DOHH2 (cell line): ENCODE measurements around the gene OPTC.

Source experiments
- H3F3A ChIP-seq: fragments of 200-600 bp; sonication (generic), shearing (Covaris generic); 2 replicates; pipeline ENCODE4 v1.6.0; 2016; ENCODE audit warnings: antibody characterized with exemption, mild to moderate bottlenecking; ENCODE audit not compliant: control insufficient read depth, insufficient read depth
- H3K27ac ChIP-seq: fragments of 200-600 bp; sonication (generic); 2 replicates; pipeline ENCODE4 v1.5.1; 2014; ENCODE audit warnings: low read depth, mild to moderate bottlenecking, low read length, moderate library complexity
- H3K27me3 ChIP-seq: fragments of 200-600 bp; sonication (generic); 2 replicates; pipeline ENCODE4 v1.6.1; 2014; ENCODE audit warnings: mild to moderate bottlenecking, low read length, mixed read lengths; ENCODE audit not compliant: control insufficient read depth
- H3K36me3 ChIP-seq: fragments of 200-600 bp; sonication (generic); 2 replicates; pipeline ENCODE4 v1.6.1; 2014; ENCODE audit warnings: mild to moderate bottlenecking, low read length, moderate library complexity, mixed read lengths; ENCODE audit not compliant: control insufficient read depth
- H3K4me1 ChIP-seq: fragments of 200-600 bp; sonication (generic); 2 replicates; pipeline ENCODE4 v1.6.1; 2014; ENCODE audit warnings: mild to moderate bottlenecking, low read length, mixed read lengths; ENCODE audit not compliant: control insufficient read depth
- H3K4me2 ChIP-seq: fragments of 200-600 bp; sonication (generic); 2 replicates; pipeline ENCODE4 v1.6.0; 2014; ENCODE audit warnings: mild to moderate bottlenecking, low read length, moderate library complexity
- H3K4me3 ChIP-seq: fragments of 200-600 bp; sonication (generic); 2 replicates; pipeline ENCODE4 v1.5.1; 2014; ENCODE audit warnings: mild to moderate bottlenecking, low read length, mixed read lengths
- H3K79me2 ChIP-seq: fragments of 200-600 bp; sonication (generic); 2 replicates; pipeline ENCODE4 v1.6.1; 2014; ENCODE audit warnings: mild to moderate bottlenecking, low read length, mixed read lengths; ENCODE audit not compliant: control insufficient read depth
- H3K9me2 ChIP-seq: fragments of 200-600 bp; sonication (generic); replicated peaks from 2 replicates; pipeline ENCODE4 v1.6.1; 2014; ENCODE audit warnings: mild to moderate bottlenecking, low read length, mixed read lengths; ENCODE audit not compliant: control insufficient read depth
- H3K9me3 ChIP-seq: fragments of 200-600 bp; sonication (generic); 2 replicates; pipeline ENCODE4 v1.6.1; 2014; ENCODE audit warnings: antibody characterized with exemption, low read length, mixed read lengths; ENCODE audit not compliant: control insufficient read depth, insufficient read depth
- H4K20me1 ChIP-seq: fragments of 200-600 bp; sonication (generic); 2 replicates; pipeline ENCODE4 v1.6.0; 2014; ENCODE audit warnings: low read depth, mild to moderate bottlenecking, antibody characterized with exemption, low read length, moderate library complexity; ENCODE audit not compliant: control insufficient read depth, insufficient read depth
- CTCF ChIP-seq: fragments of 200-600 bp; sonication (generic); IDR thresholded peaks from one replicate; pipeline ENCODE4 v1.5.1; 2014; ENCODE audit warnings: antibody characterized with exemption, mild to moderate bottlenecking, low read depth, low read length; ENCODE audit not compliant: poor library complexity, severe bottlenecking
- EZH2phosphoT487 ChIP-seq: fragments of 200-600 bp; sonication (generic); IDR thresholded peaks from 2 replicates; pipeline ENCODE4 v1.6.1; 2017; ENCODE audit warnings: borderline replicate concordance, mild to moderate bottlenecking, antibody characterized with exemption, low read length, moderate library complexity, mixed read lengths

Gene OPTC

DNA sequence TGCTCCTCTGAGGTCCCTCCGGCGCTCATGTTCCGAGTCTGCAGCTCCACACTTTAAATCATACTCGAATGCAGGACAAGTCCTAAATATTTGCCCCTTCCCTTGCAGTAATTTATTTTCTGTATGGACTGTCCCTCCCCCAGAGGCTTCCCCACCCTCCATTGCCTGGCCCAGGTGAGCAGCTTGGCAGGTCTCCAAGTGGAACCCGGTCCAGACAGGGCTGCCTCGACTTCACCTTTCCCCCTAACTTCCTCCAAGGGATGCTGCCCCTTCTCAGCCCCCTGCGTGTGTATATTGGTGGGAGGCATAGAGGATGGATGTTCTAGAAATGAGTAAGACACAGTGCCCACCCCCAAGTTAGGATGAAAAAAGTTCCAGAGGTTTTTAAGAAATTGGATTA, 5.4 kb upstream of the OPTC start:
- Histone ChIP-seq H3K27ac (no peak overlapping the region), H3K9me3 (no peaks in the 10 kb centered on the region), H4K20me1 (no peaks in the 10 kb centered on the region), H3K4me2 (no peak overlapping the region), H3K9me2 (no peaks in the 10 kb centered on the region), H3K4me3 (no peak overlapping the region), H3K27me3 (peaks cover 22% of the 10 kb centered on the region), H3K36me3 (no peaks in the 10 kb centered on the region), H3F3A (no peaks in the 10 kb centered on the region), H3K79me2 (no peaks in the 10 kb centered on the region), H3K4me1 (peaks cover 12% of the 10 kb centered on the region)
- no peak for TF ChIP-seq EZH2phosphoT487
- no peak for TF ChIP-seq CTCF

DNA sequence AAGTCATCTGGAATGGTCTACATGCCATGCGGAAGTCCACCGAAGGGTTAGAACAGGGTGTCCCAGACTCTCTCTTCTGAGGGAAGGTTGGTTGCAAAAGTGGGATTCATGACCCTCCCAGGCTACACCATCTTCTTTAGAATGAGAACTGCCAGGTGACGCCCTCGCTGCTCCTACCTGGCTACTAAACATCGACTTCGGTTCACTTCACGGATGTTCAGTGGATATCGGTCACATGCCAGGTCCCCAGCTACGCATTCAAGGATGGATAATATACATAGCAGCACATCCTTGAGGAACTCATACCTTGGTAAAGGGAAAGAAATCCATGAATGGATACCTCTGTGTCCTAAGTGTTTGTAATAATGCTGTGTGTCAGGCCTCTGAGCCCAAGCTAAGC, 3.3 kb upstream of the OPTC start:
- no peaks in the 10 kb centered on the region for H3K36me3 ChIP-seq
- no peak overlapping the region for H3K4me3 ChIP-seq
- no peak overlapping the region for H3K4me2 ChIP-seq
- H4K20me1 ChIP-seq = no peaks in the 10 kb centered on the region
- no peaks in the 10 kb centered on the region for H3K79me2 ChIP-seq
- H3K27me3 ChIP-seq = peaks cover 22% of the 10 kb centered on the region
- H3K27ac ChIP-seq = no peak overlapping the region
- H3K9me2 ChIP-seq = no peaks in the 10 kb centered on the region
- no peaks in the 10 kb centered on the region for H3K9me3 ChIP-seq
- H3K4me1 ChIP-seq = peaks cover 12% of the 10 kb centered on the region
- no peak for TF ChIP-seq CTCF
- TF ChIP-seq EZH2phosphoT487 = no peak
- no peaks in the 10 kb centered on the region for H3F3A ChIP-seq

DNA sequence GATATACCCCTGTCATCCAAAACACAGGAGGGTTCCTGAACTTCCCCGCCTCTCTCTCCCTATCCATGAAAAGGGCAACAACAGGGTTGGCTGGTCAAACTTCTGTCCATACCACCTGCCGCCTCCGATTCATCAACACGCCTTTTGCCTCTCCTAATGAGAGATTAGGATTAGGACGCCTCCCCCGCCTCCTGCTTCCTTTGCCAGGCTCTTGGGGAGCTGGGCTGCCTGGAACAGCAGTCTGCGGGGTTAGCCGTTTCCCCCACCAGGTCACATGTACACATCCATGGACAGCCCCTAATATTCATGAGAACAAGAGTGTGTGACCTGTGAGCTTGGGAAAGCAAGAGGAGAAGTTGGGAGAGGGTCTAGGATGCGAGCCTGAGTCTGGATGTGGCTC, 2.3 kb upstream of the OPTC start:
- Histone ChIP-seq H3F3A (no peaks in the 10 kb centered on the region), H3K79me2 (no peaks in the 10 kb centered on the region), H3K27ac (no peak overlapping the region), H3K36me3 (no peaks in the 10 kb centered on the region), H3K4me3 (no peak overlapping the region), H3K4me2 (no peak overlapping the region), H4K20me1 (no peaks in the 10 kb centered on the region), H3K27me3 (peaks cover 22% of the 10 kb centered on the region), H3K9me2 (no peaks in the 10 kb centered on the region), H3K4me1 (peaks cover 12% of the 10 kb centered on the region), H3K9me3 (no peaks in the 10 kb centered on the region)
- TF ChIP-seq CTCF (no peak), EZH2phosphoT487 (no peak)
